Adrenal gland (tissue), 5 donors: Measurements from ENCODE around the gene BRPF3.

Experiments
- POLR2A ChIP-seq, 2 donors: fragments of 450-650 bp; IDR thresholded peaks; one replicate each; pipeline ENCODE4 v1.6.1; 2017; ENCODE audit warnings: antibody characterized with exemption in 2 of 2, mild to moderate bottlenecking in 2 of 2, moderate library complexity in 1 of 2
- TF ChIP-seq, protein P1 (sequence below), 6 experiments: fragments of 450-650 bp in 4 of 6; fragments of 200-600 bp in 2 of 6; sonication (generic) in 1 of 6; IDR thresholded peaks; 1 replicate in 5 of 6; 2 replicates in 1 of 6; pipeline versions ENCODE4 v1.5.1 to v1.8.0; 2016 to 2021; ENCODE audit warnings: antibody characterized with exemption in 6 of 6, mild to moderate bottlenecking in 2 of 6, moderate library complexity in 1 of 6
- donor health status: DM: no; HTN: no; CAD: no.

DNA sequence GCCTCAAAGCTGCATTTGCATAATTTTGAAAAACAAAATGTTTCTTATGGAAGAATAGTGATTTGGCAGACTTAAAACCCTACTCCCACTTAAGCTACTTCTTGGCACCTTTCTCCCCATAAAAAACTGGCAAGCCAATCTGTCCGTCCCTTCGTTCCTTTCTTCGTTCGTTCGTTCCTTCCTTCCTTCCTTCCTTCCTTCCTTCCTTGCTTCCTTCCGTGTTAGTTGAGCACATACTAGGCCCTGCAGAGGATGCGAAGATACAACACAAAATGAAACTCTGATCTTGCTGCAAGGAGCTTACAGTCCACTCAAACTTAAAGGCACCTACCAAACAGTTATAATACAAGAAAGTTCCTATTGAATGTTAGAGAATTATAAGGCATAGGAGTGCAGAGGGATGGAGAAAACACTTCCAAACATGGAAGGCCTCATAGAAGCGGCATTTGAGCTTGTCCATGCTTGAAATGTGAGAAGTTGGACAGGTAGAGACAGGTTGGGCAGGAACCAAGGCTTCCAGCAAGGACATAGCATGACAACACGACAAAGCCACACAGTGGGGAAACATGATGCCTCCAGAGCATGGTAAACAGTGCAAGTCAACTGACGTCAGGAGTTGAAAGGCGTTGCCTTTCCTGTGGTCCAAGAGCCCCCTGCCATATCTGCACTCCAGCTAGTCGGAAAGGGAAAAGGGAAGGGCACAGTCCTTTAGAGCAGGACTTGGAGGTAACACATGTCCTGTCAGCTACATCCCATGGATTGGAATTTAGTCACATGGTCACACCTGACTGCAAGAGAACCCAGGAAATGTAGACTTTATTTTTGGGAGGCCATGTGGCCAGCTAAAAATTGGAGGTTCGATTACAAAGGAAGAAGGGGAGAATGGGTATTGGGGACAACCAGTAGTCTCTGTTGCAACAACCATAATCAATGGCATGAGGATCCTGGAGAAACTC is 80.3 kb downstream of the BRPF3 start:
- TF ChIP-seq, protein P1, sequence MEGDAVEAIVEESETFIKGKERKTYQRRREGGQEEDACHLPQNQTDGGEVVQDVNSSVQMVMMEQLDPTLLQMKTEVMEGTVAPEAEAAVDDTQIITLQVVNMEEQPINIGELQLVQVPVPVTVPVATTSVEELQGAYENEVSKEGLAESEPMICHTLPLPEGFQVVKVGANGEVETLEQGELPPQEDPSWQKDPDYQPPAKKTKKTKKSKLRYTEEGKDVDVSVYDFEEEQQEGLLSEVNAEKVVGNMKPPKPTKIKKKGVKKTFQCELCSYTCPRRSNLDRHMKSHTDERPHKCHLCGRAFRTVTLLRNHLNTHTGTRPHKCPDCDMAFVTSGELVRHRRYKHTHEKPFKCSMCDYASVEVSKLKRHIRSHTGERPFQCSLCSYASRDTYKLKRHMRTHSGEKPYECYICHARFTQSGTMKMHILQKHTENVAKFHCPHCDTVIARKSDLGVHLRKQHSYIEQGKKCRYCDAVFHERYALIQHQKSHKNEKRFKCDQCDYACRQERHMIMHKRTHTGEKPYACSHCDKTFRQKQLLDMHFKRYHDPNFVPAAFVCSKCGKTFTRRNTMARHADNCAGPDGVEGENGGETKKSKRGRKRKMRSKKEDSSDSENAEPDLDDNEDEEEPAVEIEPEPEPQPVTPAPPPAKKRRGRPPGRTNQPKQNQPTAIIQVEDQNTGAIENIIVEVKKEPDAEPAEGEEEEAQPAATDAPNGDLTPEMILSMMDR (IDR thresholded peaks at IDR 0.05) = no peak
- no peak for TF ChIP-seq POLR2A (IDR thresholded peaks at IDR 0.05)
